Measurements from ENCODE around the gene SLC35B3. TPM values are rescaled to one million over a fixed set of nuclear protein-coding genes. Genes with fewer than 3 reads are reported as not detected.

The SLC35B3 gene
- total RNA-seq, 1 experiment from 2014 or later: 8.6 TPM

DNA sequence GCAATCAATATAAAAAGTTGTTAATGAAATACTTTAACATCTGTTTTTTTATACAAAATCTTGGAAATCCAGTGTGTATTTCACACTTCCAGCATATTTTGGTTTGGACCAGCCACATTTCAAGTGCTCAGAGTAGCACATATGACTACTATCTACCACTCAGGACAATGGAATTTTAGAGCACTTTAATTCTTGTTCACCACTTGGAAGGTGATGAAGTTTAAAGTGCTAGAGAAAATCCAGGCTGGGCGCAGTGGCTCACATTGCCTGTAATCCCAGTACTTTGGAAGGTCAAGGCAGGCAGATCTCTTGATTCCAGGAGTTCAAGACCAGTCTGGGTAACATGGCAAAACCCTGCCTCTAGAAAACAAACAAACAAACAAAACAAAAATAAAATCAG, 6.1 kb upstream of the SLC35B3 start:
- no TSS peak for BruUV-seq (replicated peaks)

GRCh38 chr6:8439601-8440268, 4.4 kb upstream of the SLC35B3 start:
- no peak overlapping the region for H3K4me3 ChIP-seq (replicated peaks in 1 of 2; ENCODE audit: low read depth in 1 of 2, low read length in 2 of 2)
- RAD21 ChIA-PET (ENCODE audit: low non-redundant PET in 1 of 2, low total read pairs in 2 of 2, uncharacterized antibody in 2 of 2, unreplicated experiment in 2 of 2): no interaction called here
- H3K4me2 ChIP-seq (ENCODE audit: low read length): no peak overlapping the region
- no peaks in the 10 kb centered on the region for H4K20me1 ChIP-seq (ENCODE audit: insufficient read depth)
- no peaks in the 10 kb centered on the region for H3K27me3 ChIP-seq (ENCODE audit: insufficient read depth, low read length)
- H3K9me2 ChIP-seq (ENCODE audit: insufficient read depth): no peaks in the 10 kb centered on the region; the same call in 1 of the 2 replicates
- no peak overlapping the region for H2AFZ ChIP-seq (ENCODE audit: low read depth, low read length, poor library complexity, severe bottlenecking)
- peaks cover 0 to 9% of the 10 kb centered on the region in 2 experiments; a peak in 3 of 4 replicates for H3K4me1 ChIP-seq (ENCODE audit: control insufficient read depth in 1 of 2, insufficient read depth in 2 of 2, low read length in 2 of 2)
- no peak for ATAC-seq
- POLR2A ChIA-PET: no interaction called here
- peaks cover 6% of the 10 kb centered on the region for H3K79me2 ChIP-seq (ENCODE audit: insufficient read depth, low read length)
- no peak overlapping the region for H3K27ac ChIP-seq (ENCODE audit: low read depth, low read length)
- no peak overlapping the region for H3K9ac ChIP-seq (ENCODE audit: low read length)
- DNase-seq (ENCODE audit: low read depth, low spot score): no peak
- H3K36me3 ChIP-seq (ENCODE audit: control insufficient read depth in 1 of 2, insufficient read depth in 2 of 2, low read length in 2 of 2): no peaks in the 10 kb centered on the region
- CTCF ChIA-PET: no interaction called here
- TF ChIP-seq SIN3A (IDR thresholded peaks at IDR 0.05; ENCODE audit: low read depth) (no peak), JUND (IDR thresholded peaks at IDR 0.05) (no peak), ELF1 (IDR thresholded peaks at IDR 0.05; ENCODE audit: borderline replicate concordance, low read depth) (no peak), ZBTB33 (IDR thresholded peaks at IDR 0.05; ENCODE audit: extremely low read depth, insufficient replicate concordance, low read length) (no peak), EZH2 (IDR thresholded peaks at IDR 0.05) (no peak)
- TF ChIP-seq, protein P1, sequence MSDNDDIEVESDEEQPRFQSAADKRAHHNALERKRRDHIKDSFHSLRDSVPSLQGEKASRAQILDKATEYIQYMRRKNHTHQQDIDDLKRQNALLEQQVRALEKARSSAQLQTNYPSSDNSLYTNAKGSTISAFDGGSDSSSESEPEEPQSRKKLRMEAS (IDR thresholded peaks at IDR 0.05): no peak
- intact Hi-C loops (cut with micrococcal nuclease): no loop called here
- H3K9me3 ChIP-seq (ENCODE audit: control insufficient read depth in 1 of 2, insufficient read depth in 1 of 2, low read depth in 1 of 2, low read length in 2 of 2): no peaks in the 10 kb centered on the region
- BruUV-seq (replicated peaks): no TSS peak

More for the DNA sequence above, 6.1 kb upstream of the SLC35B3 start:
- H3K9me3 ChIP-seq (ENCODE audit: control insufficient read depth in 1 of 2, insufficient read depth in 1 of 2, low read depth in 1 of 2, low read length in 2 of 2): no peaks in the 10 kb centered on the region
- no peaks in the 10 kb centered on the region; a peak in 1 of 4 replicates for H3K4me1 ChIP-seq (ENCODE audit: control insufficient read depth in 1 of 2, insufficient read depth in 2 of 2, low read length in 2 of 2)
- H4K20me1 ChIP-seq (ENCODE audit: insufficient read depth): no peaks in the 10 kb centered on the region
- intact Hi-C loops (cut with micrococcal nuclease): no loop called here
- no peak for ATAC-seq
- no peak overlapping the region for H3K9ac ChIP-seq (ENCODE audit: low read length)
- RAD21 ChIA-PET (ENCODE audit: low non-redundant PET in 1 of 2, low total read pairs in 2 of 2, uncharacterized antibody in 2 of 2, unreplicated experiment in 2 of 2): no interaction called here
- H3K4me2 ChIP-seq (ENCODE audit: low read length): no peak overlapping the region
- H3K27me3 ChIP-seq (ENCODE audit: insufficient read depth, low read length): no peaks in the 10 kb centered on the region
- DNase-seq (ENCODE audit: low read depth, low spot score): no peak
- H3K79me2 ChIP-seq (ENCODE audit: insufficient read depth, low read length): no peaks in the 10 kb centered on the region
- CTCF ChIA-PET: no interaction called here
- TF ChIP-seq TCF7L2 (IDR thresholded peaks at IDR 0.05; ENCODE audit: borderline replicate concordance, extremely low read depth, insufficient read depth, insufficient read length) (no peak), CEBPB (IDR thresholded peaks at IDR 0.05; ENCODE audit: low read depth) (no peak), FOSL1 (IDR thresholded peaks at IDR 0.05; ENCODE audit: low read depth) (no peak), POLR2A (IDR thresholded peaks at IDR 0.05; ENCODE audit: borderline replicate concordance, extremely low read depth, insufficient read depth, insufficient read length) (no peak)
- POLR2A ChIA-PET: no interaction called here
- no peak overlapping the region for H3K27ac ChIP-seq (ENCODE audit: low read depth, low read length)
- no peak overlapping the region for H2AFZ ChIP-seq (ENCODE audit: low read depth, low read length, poor library complexity, severe bottlenecking)
- H3K36me3 ChIP-seq (ENCODE audit: control insufficient read depth in 1 of 2, insufficient read depth in 2 of 2, low read length in 2 of 2): no peaks in the 10 kb centered on the region
- H3K4me3 ChIP-seq (replicated peaks in 1 of 2; ENCODE audit: low read depth in 1 of 2, low read length in 2 of 2): no peak overlapping the region
- no peaks in the 10 kb centered on the region; the same call in 1 of the 2 replicates for H3K9me2 ChIP-seq (ENCODE audit: insufficient read depth)
